HUDEP-2 (cell line): ENCODE data around the gene COL15A1.

Experiments used
- DNase-seq, 76 experiments: peaks; one replicate each; lab custom pipeline; 2025; ENCODE audit not compliant: unreplicated experiment in 76 of 76; lab: John Stamatoyannopoulos, UW

Gene COL15A1

GRCh38 chr9:98968601-98969337, 25.1 kb downstream of the COL15A1 start:
- DNase-seq = no peak

- no peak for DNase-seq
Observed at GRCh38 chr9:98970532-98971041, 26.9 kb downstream of the COL15A1 start.

GRCh38 chr9:98971168-98971914, 27.6 kb downstream of the COL15A1 start:
- DNase-seq = no peak

GRCh38 chr9:98971915-98972223, 28.2 kb downstream of the COL15A1 start:
- peak in 2 of 76 experiments; percentile 11 to 13 for DNase-seq

GRCh38 chr9:98972716-98973115, 29.0 kb downstream of the COL15A1 start:
- no peak for DNase-seq

GRCh38 chr9:98973171-98973570, 29.5 kb downstream of the COL15A1 start:
- no peak for DNase-seq

- no peak for DNase-seq
Observed at GRCh38 chr9:98973576-98973975, 29.9 kb downstream of the COL15A1 start.

GRCh38 chr9:98974106-98974505, 30.4 kb downstream of the COL15A1 start:
- no peak for DNase-seq

- DNase-seq = no peak
Observed at GRCh38 chr9:98974554-98974953, 30.8 kb downstream of the COL15A1 start.

GRCh38 chr9:98974994-98975712, 31.4 kb downstream of the COL15A1 start:
- peak in 70 of 76 experiments; percentile 8 to 89 (median 61) for DNase-seq

GRCh38 chr9:98975838-98976237, 32.1 kb downstream of the COL15A1 start:
- DNase-seq = no peak

- no peak for DNase-seq
Observed at GRCh38 chr9:98977246-98977714, 33.6 kb downstream of the COL15A1 start.

- DNase-seq = no peak
Observed at GRCh38 chr9:98977813-98978212, 34.1 kb downstream of the COL15A1 start.

GRCh38 chr9:98978231-98978681, 34.5 kb downstream of the COL15A1 start:
- no peak for DNase-seq

GRCh38 chr9:98980291-98980690, 36.6 kb downstream of the COL15A1 start:
- no peak for DNase-seq

- peak in 1 of 76 experiments; percentile 4 for DNase-seq
Observed at GRCh38 chr9:98983295-98984268, 39.9 kb downstream of the COL15A1 start.

GRCh38 chr9:98985596-98985995, 41.9 kb downstream of the COL15A1 start:
- no peak for DNase-seq

GRCh38 chr9:98986866-98987651, 43.4 kb downstream of the COL15A1 start:
- DNase-seq = no peak
